GM12892 (cell line): ENCODE data around the gene USP54.

Experiments used
- POLR2A ChIP-seq: IDR thresholded peaks from 2 replicates; pipeline ENCODE4 v1.6.1; 2011; ENCODE audit warnings: low read depth, low read length, control low read depth
- POLR2AphosphoS5 ChIP-seq: IDR thresholded peaks from 2 replicates; pipeline ENCODE4 v1.6.1; 2011; ENCODE audit warnings: low read depth, low read length, control low read depth

DNA sequence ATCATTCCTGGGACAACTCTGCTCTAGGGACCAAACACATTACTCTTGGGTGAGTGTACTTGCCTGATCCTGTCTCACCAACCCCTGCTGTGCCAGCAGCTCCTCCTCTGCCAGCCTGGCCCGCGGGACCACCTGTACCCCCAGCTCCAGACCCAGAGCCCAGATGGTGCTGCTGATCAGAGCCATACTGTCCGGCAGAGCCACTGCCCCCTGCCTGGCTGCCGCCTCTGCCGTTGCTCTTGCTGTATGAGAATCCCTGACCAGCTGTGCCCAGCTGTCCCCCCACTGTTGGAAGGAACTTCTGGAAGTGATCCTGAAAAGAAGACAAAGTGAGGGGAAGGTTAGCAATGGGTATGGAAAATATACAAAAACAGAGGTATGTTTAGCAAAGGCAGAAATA is 43.3 kb upstream of the USP54 start:
- TF ChIP-seq POLR2A (no peak), POLR2AphosphoS5 (no peak)
